Endodermal cell (in vitro differentiated cells): ENCODE data around the gene JMY. TPM values are rescaled to one million over a fixed set of nuclear protein-coding genes. Genes with fewer than 3 reads are reported as not detected.

ENCODE experiments used
- DNase-seq: peaks from one replicate; pipeline ENCODE4 v3.0.0-alpha.2; 2017
- H3K27ac ChIP-seq: 2 replicates; pipeline ENCODE4 v1.5.1; 2013; ENCODE audit warnings: mild to moderate bottlenecking, low read depth, low read length, moderate library complexity
- H3K27me3 ChIP-seq: 2 replicates; pipeline ENCODE4 v1.6.1; 2013; ENCODE audit warnings: mild to moderate bottlenecking, low read length, moderate library complexity; ENCODE audit not compliant: insufficient read depth, control insufficient read depth, poor library complexity, severe bottlenecking
- H3K36me3 ChIP-seq: 2 replicates; pipeline ENCODE4 v1.7.0; 2013; ENCODE audit warnings: mild to moderate bottlenecking, low read length, moderate library complexity; ENCODE audit not compliant: control insufficient read depth, insufficient read depth
- H3K4me1 ChIP-seq: one replicate; pipeline ENCODE4 v1.7.0; 2013; ENCODE audit warnings: low read length; ENCODE audit not compliant: control insufficient read depth, insufficient read depth
- H3K4me3 ChIP-seq: 2 replicates; pipeline ENCODE4 v1.5.1; 2013; ENCODE audit warnings: mild to moderate bottlenecking, low read length, moderate library complexity
- H3K9ac ChIP-seq: 2 replicates; pipeline ENCODE4 v1.6.1; 2013; ENCODE audit warnings: mild to moderate bottlenecking, low read length, moderate library complexity; ENCODE audit not compliant: poor library complexity, severe bottlenecking; ENCODE audit errors: extremely low read depth
- H3K9me3 ChIP-seq: 2 replicates; pipeline ENCODE4 v1.6.1; 2013; ENCODE audit warnings: mild to moderate bottlenecking, low read length, moderate library complexity; ENCODE audit not compliant: control insufficient read depth
- H3K27ac Mint-ChIP-seq: 2 replicates; pipeline ENCODE4 v1.8.0; 2020; ENCODE audit warnings: mixed read lengths
- H3K27me3 Mint-ChIP-seq: 2 replicates; pipeline ENCODE4 v1.8.0; 2021; ENCODE audit warnings: mild to moderate bottlenecking, mixed read lengths; ENCODE audit not compliant: insufficient read depth
- H3K36me3 Mint-ChIP-seq: 2 replicates; pipeline ENCODE4 v1.8.0; 2020; ENCODE audit warnings: low read depth, mixed read lengths
- H3K4me1 Mint-ChIP-seq: 2 replicates; pipeline ENCODE4 v1.8.0; 2020; ENCODE audit warnings: mixed read lengths
- H3K4me3 Mint-ChIP-seq: 2 replicates; pipeline ENCODE4 v1.8.0; 2020; ENCODE audit warnings: mild to moderate bottlenecking, moderate library complexity, mixed read lengths
- H3K9me3 Mint-ChIP-seq: 2 replicates; pipeline ENCODE4 v1.8.0; 2020; ENCODE audit warnings: mild to moderate bottlenecking, mixed read lengths
- CTCF ChIP-seq: fragments of 200-600 bp; sonication (generic); conservative IDR thresholded peaks from 2 replicates; pipeline ENCODE4 v1.5.0; 2021; ENCODE audit warnings: antibody characterized with exemption, mild to moderate bottlenecking
- WGBS, 2 experiments: methylation state at CpG; one replicate each; pipeline versions ENCODE4 v1.1.5 to v1.1.7; 2013; ENCODE audit warnings: missing lambda C conversion rate in 2 of 2, mixed read lengths in 1 of 2; ENCODE audit not compliant: insufficient coverage in 1 of 2, insufficient read length in 1 of 2; 5-methylcytosine and 5-hydroxymethylcytosine counted together
- total RNA-seq, 2 donors: library from RNA; stranded (reverse); fragmentation: NEBNext Ultra II Directional in 1 of 2; extraction: Animal tissue kit (Norgen Biotek cat#: 25700) in 1 of 2; gene quantifications; 2 replicates in 1 of 2; 3 replicates in 1 of 2; pipeline ENCODE4 v1.2.1, GENCODE V29; 2021

Gene JMY
- total RNA-seq, 2 donors from 2014 or later: 19.4 to 20.8 TPM

DNA sequence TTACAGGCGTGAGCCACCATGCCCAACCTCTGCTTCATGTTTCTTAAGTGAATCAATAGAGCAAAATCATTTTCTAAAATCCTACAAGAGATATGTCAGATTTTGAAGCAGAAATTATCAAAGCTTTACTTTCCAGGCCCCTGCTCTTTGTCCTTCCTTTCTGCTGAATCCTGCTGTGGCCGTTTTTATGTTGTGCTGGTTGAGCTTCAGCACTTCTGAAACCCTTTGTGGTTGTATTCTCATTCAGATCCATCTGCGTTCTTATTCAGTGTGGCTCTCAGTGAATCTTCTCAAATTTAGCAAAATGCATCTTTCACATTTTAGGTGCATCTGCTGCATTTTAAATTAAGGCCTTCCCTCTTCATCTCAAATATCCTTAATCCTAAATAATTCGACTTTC, 26.0 kb downstream of the JMY start:
- Histone ChIP-seq H3K36me3 (no peaks in the 10 kb centered on the region), H3K4me1 (no peaks in the 10 kb centered on the region), H3K9me3 (no peaks in the 10 kb centered on the region), H3K4me3 (no peak overlapping the region), H3K9ac (no peak overlapping the region), H3K27me3 (no peaks in the 10 kb centered on the region), H3K27ac (no peak overlapping the region)
- Mint-ChIP-seq H3K9me3 (no peaks in the 10 kb centered on the region), H3K36me3 (no peaks in the 10 kb centered on the region), H3K4me1 (peaks cover 12% of the 10 kb centered on the region), H3K4me3 (no peak overlapping the region), H3K27me3 (no peaks in the 10 kb centered on the region), H3K27ac (no peak overlapping the region)
- TF ChIP-seq CTCF: no peak
- 55 to 56% methylated on average over 2 to 4 of the region's 4 CpGs for WGBS, 2 experiments
- DNase-seq: no peak

- H3K36me3 Mint-ChIP-seq: peaks cover 2% of the 10 kb centered on the region
- Histone ChIP-seq H3K9me3 (no peaks in the 10 kb centered on the region), H3K4me1 (no peaks in the 10 kb centered on the region), H3K36me3 (no peaks in the 10 kb centered on the region), H3K27me3 (no peaks in the 10 kb centered on the region), H3K27ac (no peak overlapping the region), H3K4me3 (no peak overlapping the region), H3K9ac (no peak overlapping the region)
- no peak for TF ChIP-seq CTCF
- 89 to 94% methylated on average over 5 to 7 of the region's 7 CpGs for WGBS, 2 experiments
- H3K27ac Mint-ChIP-seq: peak overlapping the region; percentile 35
- no peak for DNase-seq
- peaks cover 12% of the 10 kb centered on the region for H3K4me1 Mint-ChIP-seq
- no peaks in the 10 kb centered on the region for H3K9me3 Mint-ChIP-seq
- H3K4me3 Mint-ChIP-seq: no peak overlapping the region
- H3K27me3 Mint-ChIP-seq: no peaks in the 10 kb centered on the region
These were observed 27.4 kb downstream of the JMY start for GRCh38 chr5:79263290-79263689.

- no peak overlapping the region for H3K4me3 Mint-ChIP-seq
- no peak for TF ChIP-seq CTCF
- Histone ChIP-seq H3K27ac (no peak overlapping the region), H3K9me3 (peaks cover 15% of the 10 kb centered on the region), H3K36me3 (no peaks in the 10 kb centered on the region), H3K27me3 (no peaks in the 10 kb centered on the region), H3K4me1 (no peaks in the 10 kb centered on the region), H3K4me3 (no peak overlapping the region), H3K9ac (no peak overlapping the region)
- no peak for DNase-seq
- peaks cover 11% of the 10 kb centered on the region for H3K9me3 Mint-ChIP-seq
- no peaks in the 10 kb centered on the region for H3K27me3 Mint-ChIP-seq
- peaks cover 9% of the 10 kb centered on the region for H3K4me1 Mint-ChIP-seq
- H3K27ac Mint-ChIP-seq: no peak overlapping the region
- peaks cover 19% of the 10 kb centered on the region for H3K36me3 Mint-ChIP-seq
These were observed 31.2 kb downstream of the JMY start for GRCh38 chr5:79267180-79267579.
